Cerebellar cortex (tissue), 1 donor: ENCODE measurements around the gene SYNGAP1.
A peak's percentile ranks its signal among the peaks of the same experiment; 100 is the strongest.
"Not testable (repeated sequence)": the region's sequence is repeated elsewhere in the genome, so short reads cannot be mapped to it uniquely, and the experiment has no call there.

Experiments
- DNase-seq: peaks from one replicate; pipeline ENCODE4 v3.0.0-alpha.2; 2015; ENCODE audit warnings: low spot score

The SYNGAP1 gene

GRCh38 chr6:33419580-33420490 is at the start of gene SYNGAP1:
TSS of gene SYNGAP1 (plus strand) at chr6:33420065. CDS start at chr6:33420265, 200 bp downstream.
- DNase-seq: peak; percentile 74

- DNase-seq: not testable (repeated sequence)
Observed at GRCh38 chr6:33371901-33372300, 48.0 kb upstream of the SYNGAP1 start.

- no peak for DNase-seq
Observed at GRCh38 chr6:33372526-33373123, 47.2 kb upstream of the SYNGAP1 start.

GRCh38 chr6:33373960-33374910 is 45.6 kb upstream of the SYNGAP1 start:
- no peak for DNase-seq

- peak; percentile 45 for DNase-seq
Observed at GRCh38 chr6:33375143-33375671, 44.7 kb upstream of the SYNGAP1 start.

GRCh38 chr6:33377171-33377570 is 42.7 kb upstream of the SYNGAP1 start:
- no peak for DNase-seq

- DNase-seq: not testable (repeated sequence)
Observed at GRCh38 chr6:33379184-33379583, 40.7 kb upstream of the SYNGAP1 start.

GRCh38 chr6:33380272-33380981 is 39.4 kb upstream of the SYNGAP1 start:
- no peak for DNase-seq

GRCh38 chr6:33383427-33384185 is 36.3 kb upstream of the SYNGAP1 start:
- DNase-seq: no peak

- DNase-seq: no peak
Observed at GRCh38 chr6:33384581-33385020, 35.3 kb upstream of the SYNGAP1 start.

GRCh38 chr6:33390173-33390572 is 29.7 kb upstream of the SYNGAP1 start:
- DNase-seq: no peak

GRCh38 chr6:33390767-33391277 is 29.0 kb upstream of the SYNGAP1 start:
- DNase-seq: no peak

GRCh38 chr6:33391278-33391921 is 28.5 kb upstream of the SYNGAP1 start, which contains the start of gene KIFC1:
TSS of gene KIFC1 (plus strand) at chr6:33391823. CDS start at chr6:33391986, 163 bp downstream.
- peak; percentile 100 for DNase-seq

- DNase-seq: no peak
Observed at GRCh38 chr6:33391922-33392594, 27.8 kb upstream of the SYNGAP1 start.

GRCh38 chr6:33392595-33392948 is 27.3 kb upstream of the SYNGAP1 start:
- no peak for DNase-seq

- DNase-seq: no peak
Observed at GRCh38 chr6:33392979-33393378, 26.9 kb upstream of the SYNGAP1 start.

- no peak for DNase-seq
Observed at GRCh38 chr6:33397541-33397940, 22.3 kb upstream of the SYNGAP1 start.

GRCh38 chr6:33398601-33399000 is 21.3 kb upstream of the SYNGAP1 start:
- DNase-seq: not testable (repeated sequence)

GRCh38 chr6:33399881-33400280 is 20.0 kb upstream of the SYNGAP1 start:
- not testable (repeated sequence) for DNase-seq
